ENCODE data around the gene KIFAP3.

GRCh38 chr1:169882039-169882511, 192.4 kb downstream of the KIFAP3 start:
- TF ChIP-seq CTCF (conservative IDR thresholded peaks at IDR 0.05; ENCODE audit: low read length) (no peak), EZH2phosphoT487 (IDR thresholded peaks at IDR 0.05; ENCODE audit: borderline replicate concordance, low read depth, low read length) (no peak)

Measured in OCI-LY7 (cell line).